Thyroid gland (tissue), 4 donors: Measurements from ENCODE around the gene RAB3B. TPM values are rescaled to one million over a fixed set of nuclear protein-coding genes. Genes with fewer than 3 reads are reported as not detected.

Source experiments
- DNase-seq, 2 donors: peaks; one replicate each; pipeline ENCODE4 v3.0.0-alpha.2; 2019
- H3K27ac ChIP-seq, 3 donors: fragments of 200-600 bp; sonication (generic); 1 replicate in 2 of 3; 2 replicates in 1 of 3; pipeline ENCODE4 v1.5.1; 2016 to 2019; ENCODE audit warnings: mild to moderate bottlenecking in 1 of 3, moderate library complexity in 1 of 3
- H3K27me3 ChIP-seq: fragments of 200-600 bp; sonication (generic); one replicate; pipeline ENCODE4 v1.5.1; 2019
- H3K36me3 ChIP-seq, 2 donors: fragments of 200-600 bp; sonication (generic); one replicate each; pipeline ENCODE4 v1.5.1; 2016 to 2019
- H3K4me1 ChIP-seq, 2 donors: fragments of 200-600 bp; sonication (generic); one replicate each; pipeline ENCODE4 v1.5.1; 2017 to 2019
- H3K4me3 ChIP-seq, 3 donors: fragments of 200-600 bp; sonication (generic); replicated peaks in 1 of 3; 1 replicate in 2 of 3; 2 replicates in 1 of 3; pipeline ENCODE4 v1.5.1; 2016; ENCODE audit warnings: mild to moderate bottlenecking in 1 of 3
- H3K9me3 ChIP-seq: fragments of 200-600 bp; sonication (generic); one replicate; pipeline ENCODE4 v1.5.1; 2017
- POLR2A ChIP-seq, 2 donors: fragments of 450-650 bp; IDR thresholded peaks; one replicate each; pipeline ENCODE4 v1.6.1; 2017; ENCODE audit warnings: antibody characterized with exemption in 2 of 2, mild to moderate bottlenecking in 2 of 2, moderate library complexity in 1 of 2
- WGBS, 2 donors: methylation state at CpG; one replicate each; pipeline ENCODE4 v1.1.5; 2017; 5-methylcytosine and 5-hydroxymethylcytosine counted together
- intact Hi-C: fragments of 100-400 bp; cut with DNase I; formaldehyde crosslinking; loops from one replicate; pipeline ENCODE4 v1.15.1; 2023
- total RNA-seq, 4 donors: library from RNA; depleted of rRNA; stranded (reverse); fragments of >200 nt; gene quantifications; one replicate each; pipeline ENCODE4 v1.2.3, GENCODE V29; 2016
- TF ChIP-seq, protein P1 (sequence below), 6 experiments: fragments of 200-600 bp in 3 of 6; fragments of 450-650 bp in 3 of 6; sonication (generic) in 3 of 6; IDR thresholded peaks; one replicate each; pipeline ENCODE4 v1.5.1; 2016 to 2019; ENCODE audit warnings: antibody characterized with exemption in 6 of 6, mild to moderate bottlenecking in 2 of 6, inconsistent platforms in 1 of 6, moderate library complexity in 1 of 6

The RAB3B gene
- total RNA-seq, 4 donors from 2014 or later: under 0.01 TPM; not detected in 3

DNA sequence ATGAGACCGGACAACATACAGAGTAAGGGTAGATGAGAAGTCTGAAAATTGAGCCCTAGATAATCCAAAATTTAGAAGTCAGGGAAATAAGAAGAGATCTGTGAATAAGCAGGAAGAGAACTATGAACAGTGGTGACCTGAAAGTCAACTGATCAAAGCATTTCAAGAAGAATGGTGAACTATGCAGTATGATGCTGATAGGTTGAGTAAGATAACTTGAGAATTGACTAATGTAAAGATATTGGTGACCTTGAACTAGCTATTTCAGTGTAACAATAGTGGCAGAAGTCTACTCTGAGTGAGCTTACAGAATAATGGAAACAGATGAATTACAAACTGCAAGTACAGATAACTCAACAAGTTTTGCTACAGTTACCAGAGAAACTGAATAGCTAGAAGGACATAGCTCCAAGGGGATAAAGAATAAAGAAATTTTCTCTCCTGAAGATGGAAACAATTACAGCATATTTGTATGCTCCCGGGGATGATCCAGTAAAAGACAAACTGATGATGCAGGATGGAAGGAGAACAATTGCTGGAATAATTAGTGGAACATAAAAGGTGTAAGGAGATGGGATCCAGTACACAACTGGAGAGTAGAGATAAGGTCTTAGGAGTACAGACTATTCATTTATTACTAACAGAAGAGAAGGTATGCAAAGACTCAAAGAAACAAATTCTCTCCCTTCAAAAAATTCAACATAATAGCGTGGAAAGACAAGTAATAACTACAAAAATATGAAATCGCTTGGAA is 122.8 kb downstream of the RAB3B start:
- no peaks in the 10 kb centered on the region for H3K27me3 ChIP-seq
- no peak for TF ChIP-seq POLR2A (IDR thresholded peaks at IDR 0.05)
- TF ChIP-seq, protein P1, sequence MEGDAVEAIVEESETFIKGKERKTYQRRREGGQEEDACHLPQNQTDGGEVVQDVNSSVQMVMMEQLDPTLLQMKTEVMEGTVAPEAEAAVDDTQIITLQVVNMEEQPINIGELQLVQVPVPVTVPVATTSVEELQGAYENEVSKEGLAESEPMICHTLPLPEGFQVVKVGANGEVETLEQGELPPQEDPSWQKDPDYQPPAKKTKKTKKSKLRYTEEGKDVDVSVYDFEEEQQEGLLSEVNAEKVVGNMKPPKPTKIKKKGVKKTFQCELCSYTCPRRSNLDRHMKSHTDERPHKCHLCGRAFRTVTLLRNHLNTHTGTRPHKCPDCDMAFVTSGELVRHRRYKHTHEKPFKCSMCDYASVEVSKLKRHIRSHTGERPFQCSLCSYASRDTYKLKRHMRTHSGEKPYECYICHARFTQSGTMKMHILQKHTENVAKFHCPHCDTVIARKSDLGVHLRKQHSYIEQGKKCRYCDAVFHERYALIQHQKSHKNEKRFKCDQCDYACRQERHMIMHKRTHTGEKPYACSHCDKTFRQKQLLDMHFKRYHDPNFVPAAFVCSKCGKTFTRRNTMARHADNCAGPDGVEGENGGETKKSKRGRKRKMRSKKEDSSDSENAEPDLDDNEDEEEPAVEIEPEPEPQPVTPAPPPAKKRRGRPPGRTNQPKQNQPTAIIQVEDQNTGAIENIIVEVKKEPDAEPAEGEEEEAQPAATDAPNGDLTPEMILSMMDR (IDR thresholded peaks at IDR 0.05): no peak
- no peaks in the 10 kb centered on the region for H3K9me3 ChIP-seq
- H3K4me1 ChIP-seq: no peaks in the 10 kb centered on the region
- WGBS, 2 donors: 90 to 94% methylated on average over 4 of the region's 4 CpGs
- H3K27ac ChIP-seq: no peak overlapping the region
- intact Hi-C loops: no loop called here
- no peak for DNase-seq
- no peak overlapping the region for H3K4me3 ChIP-seq
- H3K36me3 ChIP-seq: no peaks in the 10 kb centered on the region

GRCh38 chr1:51863384-51863783 is 127.1 kb downstream of the RAB3B start:
- WGBS, 2 donors: 88 to 97% methylated on average over 2 of the region's 2 CpGs
- DNase-seq: no peak
- intact Hi-C loops: no loop called here
- H3K9me3 ChIP-seq: no peaks in the 10 kb centered on the region
- no peak overlapping the region for H3K4me3 ChIP-seq
- no peaks in the 10 kb centered on the region for H3K36me3 ChIP-seq
- no peaks in the 10 kb centered on the region for H3K27me3 ChIP-seq
- H3K27ac ChIP-seq: no peak overlapping the region
- H3K4me1 ChIP-seq: no peaks in the 10 kb centered on the region
- TF ChIP-seq POLR2A (IDR thresholded peaks at IDR 0.05): no peak
- TF ChIP-seq, protein P1 (IDR thresholded peaks at IDR 0.05): no peak

- Histone ChIP-seq H3K27ac (no peak overlapping the region), H3K36me3 (no peaks in the 10 kb centered on the region), H3K4me3 (no peak overlapping the region), H3K4me1 (no peaks in the 10 kb centered on the region), H3K27me3 (no peaks in the 10 kb centered on the region), H3K9me3 (no peaks in the 10 kb centered on the region)
- 96 to 97% methylated on average over 5 of the region's 5 CpGs for WGBS, 2 donors
- DNase-seq: no peak
- TF ChIP-seq, protein P1 (IDR thresholded peaks at IDR 0.05): no peak
- TF ChIP-seq POLR2A (IDR thresholded peaks at IDR 0.05): no peak
- intact Hi-C loops: no loop called here
Measured at GRCh38 chr1:51861669-51862068, 128.8 kb downstream of the RAB3B start.

DNA sequence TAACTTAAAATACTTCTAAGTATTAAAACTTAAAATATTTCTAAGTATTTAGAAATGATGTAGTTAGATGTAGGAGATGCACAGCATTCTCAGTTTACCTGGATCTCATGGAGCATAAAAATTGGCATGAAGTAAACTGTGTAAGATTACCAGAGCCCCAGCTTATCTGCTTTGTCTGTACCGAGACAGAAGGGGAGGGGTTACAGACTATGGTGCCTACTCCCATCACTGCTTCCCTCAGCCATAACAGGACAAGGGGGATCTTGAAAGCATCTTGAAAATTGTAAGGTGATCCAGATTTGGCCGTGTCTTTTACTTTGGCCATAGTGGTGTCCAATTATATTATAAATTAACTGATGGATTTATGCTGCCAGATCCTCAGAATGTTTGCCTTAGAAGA is 130.8 kb downstream of the RAB3B start:
- intact Hi-C loops: no loop called here
- no peaks in the 10 kb centered on the region for H3K36me3 ChIP-seq
- no peak for DNase-seq
- TF ChIP-seq POLR2A (IDR thresholded peaks at IDR 0.05): no peak
- TF ChIP-seq, protein P1 (IDR thresholded peaks at IDR 0.05): no peak
- no peak overlapping the region for H3K27ac ChIP-seq
- H3K4me1 ChIP-seq: no peaks in the 10 kb centered on the region
- WGBS, 2 donors: 86% methylated on average over 2 of the region's 2 CpGs
- no peak overlapping the region for H3K4me3 ChIP-seq
- no peaks in the 10 kb centered on the region for H3K9me3 ChIP-seq
- H3K27me3 ChIP-seq: no peaks in the 10 kb centered on the region

- Histone ChIP-seq H3K27me3 (no peaks in the 10 kb centered on the region), H3K4me1 (no peaks in the 10 kb centered on the region), H3K4me3 (no peak overlapping the region), H3K9me3 (no peaks in the 10 kb centered on the region), H3K27ac (no peak overlapping the region), H3K36me3 (no peaks in the 10 kb centered on the region)
- intact Hi-C loops: no loop called here
- no peak for DNase-seq
- TF ChIP-seq, protein P1 (IDR thresholded peaks at IDR 0.05): no peak
- no peak for TF ChIP-seq POLR2A (IDR thresholded peaks at IDR 0.05)
- WGBS, 2 donors: 94 to 100% methylated on average over 2 of the region's 2 CpGs
Measured at GRCh38 chr1:51859333-51859732, 131.2 kb downstream of the RAB3B start.
